Measurements from ENCODE around the gene CLTCL1.

CLTCL1 gene

GRCh38 chr22:19229600-19229999 lies 61.9 kb downstream of the CLTCL1 start:
- TF ChIP-seq CTCF (IDR thresholded peaks at IDR 0.05; ENCODE audit: borderline replicate concordance, control extremely low read depth, extremely low read depth, insufficient read depth, missing control alignments): no peak
- in situ Hi-C loops (cut with MboI; ENCODE audit: low sequenced_read_pairs, unreplicated experiment): no loop called here
- no peak for DNase-seq (ENCODE audit: low spot score)

DNA sequence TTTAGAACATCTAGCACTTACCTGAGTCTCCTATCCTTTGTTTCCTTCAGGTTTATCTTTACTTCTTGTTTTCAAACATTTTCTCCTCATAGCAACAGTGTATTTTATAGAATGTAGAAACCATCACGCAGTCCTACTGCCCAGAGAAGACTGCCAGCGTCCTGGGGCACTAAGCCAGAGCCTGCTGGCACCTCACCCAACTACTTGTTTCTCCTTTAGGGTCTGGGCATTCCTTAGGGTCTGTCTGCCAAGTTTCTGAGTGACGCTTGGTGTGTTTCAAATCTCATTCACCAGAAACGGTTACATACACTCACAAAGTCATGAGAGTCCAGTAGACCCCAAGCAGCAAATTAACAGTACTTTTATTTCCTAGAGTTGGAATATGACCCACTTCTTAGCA lies 63.3 kb downstream of the CLTCL1 start:
- TF ChIP-seq CTCF (IDR thresholded peaks at IDR 0.05; ENCODE audit: borderline replicate concordance, control extremely low read depth, extremely low read depth, insufficient read depth, missing control alignments): no peak
- in situ Hi-C loops (cut with MboI; ENCODE audit: low sequenced_read_pairs, unreplicated experiment): no loop called here
- DNase-seq (ENCODE audit: low spot score): no peak

- in situ Hi-C loops (cut with MboI; ENCODE audit: low sequenced_read_pairs, unreplicated experiment): no loop called here
- no peak for TF ChIP-seq CTCF (IDR thresholded peaks at IDR 0.05; ENCODE audit: borderline replicate concordance, control extremely low read depth, extremely low read depth, insufficient read depth, missing control alignments)
- no peak for DNase-seq (ENCODE audit: low spot score)
These were observed 65.1 kb downstream of the CLTCL1 start for GRCh38 chr22:19226428-19226827.

- TF ChIP-seq CTCF (IDR thresholded peaks at IDR 0.05; ENCODE audit: borderline replicate concordance, control extremely low read depth, extremely low read depth, insufficient read depth, missing control alignments): no peak
- in situ Hi-C loops (cut with MboI; ENCODE audit: low sequenced_read_pairs, unreplicated experiment): no loop called here
- no peak for DNase-seq (ENCODE audit: low spot score)
These were observed 66.0 kb downstream of the CLTCL1 start for GRCh38 chr22:19225560-19225959.

DNA sequence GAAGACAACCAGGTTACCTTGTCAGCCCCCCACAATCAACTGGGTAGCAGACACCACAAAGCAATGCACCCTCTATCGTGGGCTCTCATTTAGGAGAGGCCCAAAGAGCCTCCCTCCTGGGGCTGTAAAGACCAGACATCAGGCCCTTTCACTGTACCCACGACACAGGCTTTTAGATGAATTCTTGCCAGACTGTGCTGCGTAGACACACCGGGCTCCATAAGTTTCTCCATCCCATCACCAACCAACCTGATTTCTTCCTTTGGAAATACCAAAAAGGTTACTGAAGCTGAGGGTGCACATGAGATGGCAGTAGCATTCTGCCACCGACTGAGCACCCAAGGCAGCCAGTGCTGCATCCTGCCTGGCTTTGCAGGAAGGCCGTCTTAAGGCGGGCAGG lies 66.5 kb downstream of the CLTCL1 start:
- in situ Hi-C loops (cut with MboI; ENCODE audit: low sequenced_read_pairs, unreplicated experiment): no loop called here
- no peak for TF ChIP-seq CTCF (IDR thresholded peaks at IDR 0.05; ENCODE audit: borderline replicate concordance, control extremely low read depth, extremely low read depth, insufficient read depth, missing control alignments)
- no peak for DNase-seq (ENCODE audit: low spot score)

- no peak for DNase-seq (ENCODE audit: low spot score)
- TF ChIP-seq CTCF (IDR thresholded peaks at IDR 0.05; ENCODE audit: borderline replicate concordance, control extremely low read depth, extremely low read depth, insufficient read depth, missing control alignments): no peak
- in situ Hi-C loops (cut with MboI; ENCODE audit: low sequenced_read_pairs, unreplicated experiment): no loop called here
These were observed 67.0 kb downstream of the CLTCL1 start for GRCh38 chr22:19224557-19224956.

DNA sequence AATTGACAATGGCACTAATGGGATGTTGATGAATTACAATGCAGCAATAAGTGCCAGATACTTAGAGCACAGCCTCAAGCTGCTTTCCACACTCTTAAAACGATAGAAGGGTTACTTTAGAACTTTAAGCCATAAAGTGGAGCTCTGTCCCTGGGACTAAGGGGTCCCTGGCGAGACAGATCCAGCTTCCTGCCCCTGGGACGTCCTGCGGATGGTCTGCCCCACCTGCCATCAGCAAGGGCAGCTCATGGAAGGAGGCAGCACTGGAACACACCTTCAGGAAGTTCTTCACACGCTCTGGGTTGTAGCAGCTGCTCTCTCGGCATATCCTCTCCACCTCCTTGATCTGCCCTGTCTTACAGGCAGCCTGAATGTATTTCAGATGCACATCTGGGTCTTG lies 67.9 kb downstream of the CLTCL1 start:
- no peak for TF ChIP-seq CTCF (IDR thresholded peaks at IDR 0.05; ENCODE audit: borderline replicate concordance, control extremely low read depth, extremely low read depth, insufficient read depth, missing control alignments)
- DNase-seq (ENCODE audit: low spot score): no peak
- in situ Hi-C loops (cut with MboI; ENCODE audit: low sequenced_read_pairs, unreplicated experiment): no loop called here

Measured in GM13976 (cell line).